HG02852 (cell line): ENCODE results near the gene THAP5.
"Not testable (repeated sequence)": the region's sequence is repeated elsewhere in the genome, so short reads cannot be mapped to it uniquely, and the experiment has no call there.

Experiments
- ATAC-seq: cut with Tn5 transposase; IDR thresholded peaks from one replicate; pipeline ENCODE4 v1.9.1; 2021; ENCODE audit warnings: mild to moderate bottlenecking, moderate library complexity; ENCODE audit not compliant: unreplicated experiment

Gene THAP5

DNA sequence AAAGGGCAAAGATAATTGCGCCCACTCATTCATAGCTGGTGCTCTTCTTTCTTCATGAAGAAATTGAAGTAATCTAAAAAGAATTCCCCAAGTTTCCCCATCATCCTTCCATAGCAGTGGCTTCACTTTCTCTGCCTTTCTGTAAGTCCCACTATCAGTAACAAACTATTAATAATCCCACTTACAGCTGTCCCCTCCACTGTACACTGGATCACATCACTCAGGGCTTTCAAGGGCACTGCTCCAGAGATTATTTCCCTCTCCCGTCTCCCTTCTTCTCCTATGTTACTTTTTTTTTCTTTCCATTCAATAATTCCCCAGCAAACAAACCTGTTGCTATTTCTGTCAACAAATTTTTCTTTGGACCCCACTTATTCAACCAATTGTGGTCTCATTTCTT, 16.3 kb upstream of the THAP5 start:
- no peak for ATAC-seq

DNA sequence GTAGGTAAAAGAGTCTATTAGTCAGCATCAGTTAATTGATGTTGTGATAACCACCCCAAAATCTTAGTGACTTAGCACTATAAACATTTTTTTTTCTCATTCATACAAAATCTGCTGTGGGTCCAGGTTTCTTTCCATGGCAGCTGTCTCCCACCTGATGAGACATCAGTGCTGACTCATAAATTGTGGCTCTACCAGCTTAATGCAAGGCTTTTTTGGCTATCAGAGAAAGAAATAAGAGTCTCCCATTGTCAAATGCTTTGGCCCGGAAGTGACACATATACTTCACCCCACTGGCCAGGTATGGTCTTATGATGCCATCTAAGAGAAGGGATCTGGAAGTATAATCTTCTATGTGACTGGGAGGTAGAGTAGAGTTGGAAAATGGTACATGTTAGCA, 14.7 kb upstream of the THAP5 start:
- no peak for ATAC-seq

GRCh38 chr7:108581655-108582491, 12.4 kb upstream of the THAP5 start:
- ATAC-seq: no peak

- no peak for ATAC-seq
These were observed 10.8 kb upstream of the THAP5 start for GRCh38 chr7:108580298-108580697.

DNA sequence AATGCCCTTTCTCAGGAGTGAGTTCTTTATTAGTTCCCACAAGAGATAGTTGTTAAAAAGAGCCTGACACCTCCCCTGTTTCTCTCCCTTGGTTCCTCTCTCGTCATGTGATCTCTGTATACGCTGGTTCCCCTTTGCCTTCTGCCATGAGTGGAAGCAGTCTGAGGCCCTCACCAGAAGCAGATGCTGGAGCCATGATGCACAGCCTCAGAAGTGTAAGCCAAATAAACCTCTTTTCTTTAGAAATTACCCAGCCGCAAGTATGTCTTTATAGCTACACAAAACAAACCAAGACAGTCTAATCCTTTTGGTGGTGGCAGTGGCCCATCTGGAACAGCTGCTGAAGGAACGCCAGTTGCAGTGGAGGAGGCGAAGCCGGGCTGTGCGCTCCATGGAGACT, 9.4 kb upstream of the THAP5 start:
- no peak for ATAC-seq

DNA sequence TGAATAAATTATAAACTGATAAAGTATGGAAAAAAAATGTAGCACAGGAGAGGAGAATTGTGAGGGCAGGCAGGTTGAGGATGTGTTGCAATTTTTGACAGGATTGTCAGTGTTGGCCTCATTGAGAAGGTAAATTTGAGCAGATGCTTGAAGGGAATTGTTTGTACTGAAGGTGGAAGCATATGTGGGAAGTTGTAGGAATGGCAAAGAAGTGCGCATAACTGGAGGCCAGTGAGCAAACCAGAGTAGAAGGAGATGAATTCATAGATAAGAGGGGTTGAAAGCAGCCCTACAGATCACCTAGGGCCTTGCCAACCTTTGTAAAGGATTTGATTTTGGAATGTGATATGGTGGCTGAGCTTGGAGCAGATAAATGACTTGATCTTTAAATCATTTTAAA, 6.6 kb upstream of the THAP5 start:
- ATAC-seq: no peak

GRCh38 chr7:108575156-108575555, 5.7 kb upstream of the THAP5 start:
- ATAC-seq: no peak

- ATAC-seq: no peak
These were observed 3.0 kb upstream of the THAP5 start for GRCh38 chr7:108572480-108572879.

DNA sequence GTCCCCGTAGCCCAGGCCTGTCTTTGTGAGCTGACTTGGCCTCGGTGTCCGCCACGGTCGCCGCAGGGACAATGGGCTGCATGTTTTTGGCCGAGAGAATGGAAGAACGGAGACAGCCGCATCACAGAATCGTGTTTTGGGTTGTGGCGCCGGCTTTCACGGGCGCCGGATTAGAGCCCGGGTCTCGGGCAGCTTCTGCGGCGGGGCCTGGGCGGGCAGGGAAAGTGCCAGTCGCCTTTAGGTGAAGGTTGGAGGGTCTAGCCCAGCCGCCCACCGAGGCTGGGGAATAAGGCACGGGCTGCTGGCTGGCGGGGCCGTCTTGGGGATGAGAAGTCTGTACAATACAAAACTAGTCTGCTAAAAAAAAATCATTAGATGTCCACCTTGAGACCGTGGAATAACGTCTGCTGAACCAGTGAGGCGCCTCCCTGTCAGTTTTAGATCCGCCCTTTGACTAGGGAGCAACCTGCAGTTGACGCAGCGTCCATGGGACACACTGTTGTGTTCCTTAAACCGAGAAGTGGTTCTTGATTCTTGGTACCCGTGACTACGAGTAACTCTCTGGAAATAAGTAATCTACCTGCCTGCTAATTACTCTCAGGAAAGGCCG, 745 bp upstream of the THAP5 start:
- ATAC-seq: peak; percentile 26

DNA sequence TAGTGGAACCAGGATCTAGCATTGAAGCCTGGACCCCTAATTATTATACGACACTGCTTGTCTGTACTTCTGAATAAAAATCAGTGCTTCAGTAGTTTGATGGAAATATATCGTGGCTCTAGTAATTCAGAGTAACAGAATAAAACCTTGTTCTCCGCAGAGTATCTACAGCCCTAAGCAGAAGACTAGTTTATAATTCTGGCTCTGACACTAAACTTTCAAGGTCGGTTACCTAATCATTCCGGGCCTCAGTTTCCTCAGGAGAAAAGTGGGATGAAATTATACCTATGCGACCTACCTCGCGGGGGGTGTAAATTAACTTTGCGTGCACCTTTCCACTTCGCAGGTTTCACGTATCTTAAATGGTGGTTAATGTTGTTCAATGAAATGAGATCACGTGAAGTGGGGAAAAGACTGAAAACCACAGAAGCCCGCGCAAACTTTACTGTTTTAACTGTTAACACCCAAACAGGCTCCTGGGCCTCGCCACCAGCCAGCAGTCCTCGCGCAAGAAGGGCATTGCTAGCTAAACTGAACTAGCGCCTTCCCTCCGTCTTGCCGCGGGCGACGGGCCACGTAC, 615 bp downstream of the THAP5 start:
- no peak for ATAC-seq

DNA sequence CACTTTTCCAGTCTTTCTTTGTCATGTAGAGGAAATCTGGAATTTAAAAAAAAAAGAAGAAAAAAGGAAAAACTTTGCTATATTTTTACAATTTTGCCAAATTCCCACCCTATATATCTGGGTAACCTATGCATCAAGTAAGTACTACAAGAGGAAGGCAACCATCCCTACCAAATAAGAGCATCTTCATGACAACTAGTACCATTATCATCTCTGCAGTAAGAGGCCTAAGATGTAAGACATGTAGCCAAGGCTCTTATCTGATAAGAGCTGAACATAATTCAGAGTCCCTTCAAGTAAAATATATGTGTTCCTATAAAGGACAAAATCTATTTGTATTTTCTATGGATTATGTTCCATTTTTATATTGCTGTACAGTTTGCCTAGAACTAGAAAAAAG, 3.5 kb downstream of the THAP5 start:
- ATAC-seq: no peak

- ATAC-seq: no peak
These were observed 8.4 kb downstream of the THAP5 start for GRCh38 chr7:108561047-108561619.

- no peak for ATAC-seq
These were observed 10.3 kb downstream of the THAP5 start for GRCh38 chr7:108559253-108559652.

DNA sequence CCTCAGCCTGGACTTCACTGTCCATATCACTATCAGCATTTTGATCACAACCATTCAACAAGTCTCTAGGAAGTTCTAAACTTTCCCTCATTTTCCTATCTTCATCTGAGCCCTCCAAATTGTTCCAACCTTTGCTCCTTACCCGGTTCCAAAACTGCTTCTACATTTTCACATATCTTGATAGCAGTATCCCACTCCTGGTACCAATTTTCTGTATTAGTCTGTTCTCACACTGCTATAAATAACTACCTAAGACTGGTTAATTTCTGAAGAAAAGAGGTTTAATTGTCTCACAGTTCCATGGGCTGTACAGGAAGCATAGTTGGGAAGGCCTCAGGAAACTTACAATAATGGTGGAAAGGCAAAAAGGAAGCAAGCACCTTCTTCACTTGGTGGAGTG, 11.9 kb downstream of the THAP5 start:
- ATAC-seq: no peak

DNA sequence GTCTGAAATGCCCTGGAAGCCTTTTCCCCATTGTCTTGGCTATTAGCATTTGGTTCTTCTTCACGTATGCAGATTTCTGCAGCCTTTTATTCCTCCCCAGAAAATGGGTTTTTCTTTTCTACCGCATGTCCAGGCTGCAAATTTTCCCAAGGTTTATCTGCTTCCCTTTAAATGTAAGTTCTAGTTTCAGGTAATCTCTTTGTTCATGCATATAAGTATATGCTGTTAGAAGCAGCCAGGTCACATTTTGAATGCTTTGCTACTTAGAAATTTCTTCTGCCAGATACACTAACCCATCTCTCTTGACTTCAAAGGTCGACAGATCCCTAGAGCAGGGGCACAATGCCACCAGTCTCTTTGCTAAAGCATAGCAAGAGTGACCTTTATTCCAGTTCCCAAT, 12.3 kb downstream of the THAP5 start:
- ATAC-seq: no peak

DNA sequence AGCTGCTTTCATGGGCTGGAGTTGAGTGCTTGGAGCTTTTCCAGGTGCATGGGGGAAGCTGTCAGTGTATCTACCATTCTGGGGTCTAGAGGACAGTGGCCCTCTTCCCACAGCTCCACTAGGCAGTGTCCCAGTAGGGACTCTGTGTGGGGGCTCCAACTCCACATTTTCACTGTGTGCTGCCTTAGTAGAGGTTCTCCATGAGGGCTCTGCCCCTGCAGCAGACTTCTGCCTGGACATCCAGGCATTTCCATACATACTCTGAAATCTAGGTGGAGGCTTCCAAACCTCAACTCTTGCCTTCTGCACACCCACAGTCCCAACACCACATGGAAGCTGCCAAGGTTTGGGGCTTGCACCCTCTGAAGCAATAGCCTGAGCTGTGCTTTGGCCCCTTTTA, 12.8 kb downstream of the THAP5 start:
- ATAC-seq: not testable (repeated sequence)

DNA sequence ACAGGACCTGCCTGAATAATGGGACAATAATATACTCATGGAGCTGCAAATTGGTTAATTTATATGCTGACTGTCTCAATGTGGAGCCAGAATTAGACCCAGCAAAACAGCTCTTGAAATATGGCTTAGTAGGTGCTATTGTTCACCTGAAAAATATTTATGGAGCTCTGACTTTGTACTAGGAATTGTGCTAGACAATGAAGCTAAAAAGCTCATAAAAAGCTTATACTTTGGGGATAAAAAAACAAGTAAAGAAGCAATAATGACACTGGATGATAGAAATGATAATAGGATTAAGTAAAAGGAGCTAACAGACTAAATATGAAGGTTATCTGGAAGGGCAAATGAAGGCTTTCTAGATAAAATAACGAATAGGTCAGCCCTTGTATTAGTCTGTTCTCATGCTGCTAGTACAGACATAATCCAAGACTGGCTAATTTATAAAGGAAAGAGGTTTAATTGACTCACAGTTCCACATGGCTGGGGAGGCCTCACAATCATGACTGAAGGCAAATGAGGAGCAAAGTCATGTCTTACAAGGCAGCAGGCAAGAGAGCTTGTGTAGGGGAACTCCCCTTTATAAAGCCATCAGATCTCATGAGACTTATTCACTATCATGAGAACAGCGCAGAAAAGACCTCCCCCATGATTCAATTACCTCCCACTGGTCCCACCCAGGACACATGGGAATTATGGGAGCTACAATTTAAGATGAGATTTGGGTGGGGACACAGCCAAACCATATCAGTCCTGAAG, 21.2 kb downstream of the THAP5 start:
- ATAC-seq: not testable (repeated sequence)

- ATAC-seq: no peak
These were observed 28.0 kb downstream of the THAP5 start for GRCh38 chr7:108541478-108541877.

DNA sequence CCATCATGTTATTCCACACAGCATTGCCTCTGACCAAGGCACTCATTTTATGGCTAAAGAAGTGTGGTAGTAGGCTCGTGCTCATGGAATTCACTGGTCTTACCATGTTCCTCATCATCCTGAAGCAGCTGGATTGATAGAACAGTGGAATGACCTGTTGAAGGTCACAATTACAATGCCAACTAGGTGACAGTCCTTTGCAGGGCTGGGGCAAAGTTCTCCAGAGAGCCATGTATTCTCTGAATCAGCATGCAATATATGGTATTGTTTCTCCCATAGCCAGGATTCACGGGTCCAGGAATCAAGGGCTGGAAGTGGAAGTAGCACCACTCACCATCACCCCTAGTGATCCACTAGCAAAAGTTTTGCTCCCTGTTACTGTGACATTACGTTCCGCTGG, 30.8 kb downstream of the THAP5 start:
- ATAC-seq: not testable (repeated sequence)

- not testable (repeated sequence) for ATAC-seq
These were observed 31.3 kb downstream of the THAP5 start for GRCh38 chr7:108538236-108538635.

DNA sequence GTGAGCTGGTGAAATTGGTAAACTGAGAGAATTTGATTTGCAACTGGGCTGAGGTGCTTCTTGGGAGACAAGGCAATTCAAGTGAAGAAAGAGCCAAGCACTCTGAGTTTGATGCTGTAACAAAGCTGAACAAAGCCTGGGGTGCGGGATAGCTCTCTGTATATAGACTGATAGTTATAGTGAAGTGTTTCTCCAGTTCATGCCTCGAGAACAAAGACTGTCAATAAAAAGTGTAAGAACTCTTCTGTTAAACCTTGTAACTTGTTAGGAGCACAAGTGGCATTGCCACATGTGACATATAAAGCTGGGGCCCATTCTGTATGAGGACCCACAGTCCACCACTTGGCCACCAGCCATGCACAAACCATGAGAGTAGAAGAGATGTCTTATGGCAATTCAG, 32.3 kb downstream of the THAP5 start:
- no peak for ATAC-seq
